ENCODE measurements around the gene ASAH2B.

ASAH2B gene

GRCh38 chr10:50799595-50799994 lies 59.9 kb downstream of the ASAH2B start:
- DNase-seq = no peak

GRCh38 chr10:50805981-50806622 lies 66.4 kb downstream of the ASAH2B start:
- no peak for DNase-seq

- no peak for DNase-seq
Observed at GRCh38 chr10:50807851-50808776, 68.4 kb downstream of the ASAH2B start.

Measured in effector CD8-positive, alpha-beta T cell (primary cell).